ENCODE measurements around the gene ZHX3. TPM values are rescaled to one million over a fixed set of nuclear protein-coding genes. Genes with fewer than 3 reads are reported as not detected.
A peak's percentile ranks its signal among the peaks of the same experiment; 100 is the strongest.

Gene ZHX3
- total and polyA plus RNA-seq, 10 of the 15 experiments (the other 5 are each of a cell fraction or from before 2014, with no cell fraction given): 1.3 to 14.0 (median 5.0) TPM

DNA sequence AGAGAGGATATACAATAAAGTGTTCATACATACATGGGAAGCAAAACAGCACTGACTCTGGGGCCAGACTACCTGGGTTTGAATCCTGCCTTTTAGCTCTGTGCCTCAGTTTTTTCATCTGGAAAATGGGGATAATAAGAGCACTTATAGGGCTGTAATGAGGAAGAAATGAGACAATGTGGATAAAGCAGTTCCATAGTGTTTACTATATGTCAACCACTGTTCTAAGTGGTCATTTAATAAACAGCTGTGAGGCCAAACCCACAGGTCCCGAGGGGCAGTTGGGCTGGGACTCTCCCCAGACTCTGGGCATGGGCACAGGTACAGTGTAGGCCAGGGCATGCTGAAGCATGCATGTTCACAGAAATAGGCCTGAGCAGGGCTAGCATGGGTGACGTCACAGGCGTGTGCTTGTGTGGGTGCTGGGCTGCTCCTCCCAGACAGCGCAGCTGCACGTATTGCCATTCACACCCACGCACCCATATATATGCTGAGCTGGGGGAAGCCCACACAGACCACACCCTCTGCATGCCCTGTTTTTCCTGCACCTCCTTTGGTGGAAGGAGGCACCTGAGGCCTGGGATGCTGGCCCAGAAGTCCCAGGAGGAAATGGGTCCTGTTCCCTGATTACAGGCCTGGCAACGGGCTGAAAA, 183.7 kb downstream of the ZHX3 start (continued):
- TF ChIP-seq MEF2A (IDR thresholded peaks at IDR 0.05; ENCODE audit: insufficient read depth, low read depth, low read length) (peak; percentile 53; the same call in 1 of the 2 replicates), FOXM1 (IDR thresholded peaks at IDR 0.05; ENCODE audit: low read depth, low read length) (no peak), ZNF274 (IDR thresholded peaks at IDR 0.05; ENCODE audit: insufficient read depth, insufficient read length) (no peak), CREB1 (IDR thresholded peaks at IDR 0.05; ENCODE audit: low read depth) (peak; percentile 95), CBX3 (IDR thresholded peaks at IDR 0.05; ENCODE audit: borderline replicate concordance, low read depth) (no peak), SMAD1 (IDR thresholded peaks at IDR 0.05; ENCODE audit: low read depth, partially characterized antibody) (no peak), GATAD2B (conservative IDR thresholded peaks at IDR 0.05; ENCODE audit: low read depth) (peak; percentile 89), MYC (IDR thresholded peaks at IDR 0.05; ENCODE audit: insufficient read depth, insufficient read length, insufficient replicate concordance, low read length, severe bottlenecking) (no peak), SIX5 (IDR thresholded peaks at IDR 0.05; ENCODE audit: low read depth, low read length, severe bottlenecking) (no peak), SUZ12 (IDR thresholded peaks at IDR 0.05; ENCODE audit: unreplicated experiment) (no peak)
- TF ChIP-seq, protein P1, sequence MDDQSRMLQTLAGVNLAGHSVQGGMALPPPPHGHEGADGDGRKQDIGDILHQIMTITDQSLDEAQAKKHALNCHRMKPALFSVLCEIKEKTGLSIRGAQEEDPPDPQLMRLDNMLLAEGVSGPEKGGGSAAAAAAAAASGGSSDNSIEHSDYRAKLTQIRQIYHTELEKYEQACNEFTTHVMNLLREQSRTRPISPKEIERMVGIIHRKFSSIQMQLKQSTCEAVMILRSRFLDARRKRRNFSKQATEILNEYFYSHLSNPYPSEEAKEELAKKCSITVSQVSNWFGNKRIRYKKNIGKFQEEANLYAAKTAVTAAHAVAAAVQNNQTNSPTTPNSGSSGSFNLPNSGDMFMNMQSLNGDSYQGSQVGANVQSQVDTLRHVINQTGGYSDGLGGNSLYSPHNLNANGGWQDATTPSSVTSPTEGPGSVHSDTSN (IDR thresholded peaks at IDR 0.05; ENCODE audit: insufficient replicate concordance, low read depth, low read length): no peak
- TF ChIP-seq, protein P2, sequence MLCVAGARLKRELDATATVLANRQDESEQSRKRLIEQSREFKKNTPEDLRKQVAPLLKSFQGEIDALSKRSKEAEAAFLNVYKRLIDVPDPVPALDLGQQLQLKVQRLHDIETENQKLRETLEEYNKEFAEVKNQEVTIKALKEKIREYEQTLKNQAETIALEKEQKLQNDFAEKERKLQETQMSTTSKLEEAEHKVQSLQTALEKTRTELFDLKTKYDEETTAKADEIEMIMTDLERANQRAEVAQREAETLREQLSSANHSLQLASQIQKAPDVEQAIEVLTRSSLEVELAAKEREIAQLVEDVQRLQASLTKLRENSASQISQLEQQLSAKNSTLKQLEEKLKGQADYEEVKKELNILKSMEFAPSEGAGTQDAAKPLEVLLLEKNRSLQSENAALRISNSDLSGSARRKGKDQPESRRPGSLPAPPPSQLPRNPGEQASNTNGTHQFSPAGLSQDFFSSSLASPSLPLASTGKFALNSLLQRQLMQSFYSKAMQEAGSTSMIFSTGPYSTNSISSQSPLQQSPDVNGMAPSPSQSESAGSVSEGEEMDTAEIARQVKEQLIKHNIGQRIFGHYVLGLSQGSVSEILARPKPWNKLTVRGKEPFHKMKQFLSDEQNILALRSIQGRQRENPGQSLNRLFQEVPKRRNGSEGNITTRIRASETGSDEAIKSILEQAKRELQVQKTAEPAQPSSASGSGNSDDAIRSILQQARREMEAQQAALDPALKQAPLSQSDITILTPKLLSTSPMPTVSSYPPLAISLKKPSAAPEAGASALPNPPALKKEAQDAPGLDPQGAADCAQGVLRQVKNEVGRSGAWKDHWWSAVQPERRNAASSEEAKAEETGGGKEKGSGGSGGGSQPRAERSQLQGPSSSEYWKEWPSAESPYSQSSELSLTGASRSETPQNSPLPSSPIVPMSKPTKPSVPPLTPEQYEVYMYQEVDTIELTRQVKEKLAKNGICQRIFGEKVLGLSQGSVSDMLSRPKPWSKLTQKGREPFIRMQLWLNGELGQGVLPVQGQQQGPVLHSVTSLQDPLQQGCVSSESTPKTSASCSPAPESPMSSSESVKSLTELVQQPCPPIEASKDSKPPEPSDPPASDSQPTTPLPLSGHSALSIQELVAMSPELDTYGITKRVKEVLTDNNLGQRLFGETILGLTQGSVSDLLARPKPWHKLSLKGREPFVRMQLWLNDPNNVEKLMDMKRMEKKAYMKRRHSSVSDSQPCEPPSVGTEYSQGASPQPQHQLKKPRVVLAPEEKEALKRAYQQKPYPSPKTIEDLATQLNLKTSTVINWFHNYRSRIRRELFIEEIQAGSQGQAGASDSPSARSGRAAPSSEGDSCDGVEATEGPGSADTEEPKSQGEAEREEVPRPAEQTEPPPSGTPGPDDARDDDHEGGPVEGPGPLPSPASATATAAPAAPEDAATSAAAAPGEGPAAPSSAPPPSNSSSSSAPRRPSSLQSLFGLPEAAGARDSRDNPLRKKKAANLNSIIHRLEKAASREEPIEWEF (IDR thresholded peaks at IDR 0.05; ENCODE audit: insufficient replicate concordance, low read depth, low read length): peak; percentile 36
- TF ChIP-seq, protein P3, sequence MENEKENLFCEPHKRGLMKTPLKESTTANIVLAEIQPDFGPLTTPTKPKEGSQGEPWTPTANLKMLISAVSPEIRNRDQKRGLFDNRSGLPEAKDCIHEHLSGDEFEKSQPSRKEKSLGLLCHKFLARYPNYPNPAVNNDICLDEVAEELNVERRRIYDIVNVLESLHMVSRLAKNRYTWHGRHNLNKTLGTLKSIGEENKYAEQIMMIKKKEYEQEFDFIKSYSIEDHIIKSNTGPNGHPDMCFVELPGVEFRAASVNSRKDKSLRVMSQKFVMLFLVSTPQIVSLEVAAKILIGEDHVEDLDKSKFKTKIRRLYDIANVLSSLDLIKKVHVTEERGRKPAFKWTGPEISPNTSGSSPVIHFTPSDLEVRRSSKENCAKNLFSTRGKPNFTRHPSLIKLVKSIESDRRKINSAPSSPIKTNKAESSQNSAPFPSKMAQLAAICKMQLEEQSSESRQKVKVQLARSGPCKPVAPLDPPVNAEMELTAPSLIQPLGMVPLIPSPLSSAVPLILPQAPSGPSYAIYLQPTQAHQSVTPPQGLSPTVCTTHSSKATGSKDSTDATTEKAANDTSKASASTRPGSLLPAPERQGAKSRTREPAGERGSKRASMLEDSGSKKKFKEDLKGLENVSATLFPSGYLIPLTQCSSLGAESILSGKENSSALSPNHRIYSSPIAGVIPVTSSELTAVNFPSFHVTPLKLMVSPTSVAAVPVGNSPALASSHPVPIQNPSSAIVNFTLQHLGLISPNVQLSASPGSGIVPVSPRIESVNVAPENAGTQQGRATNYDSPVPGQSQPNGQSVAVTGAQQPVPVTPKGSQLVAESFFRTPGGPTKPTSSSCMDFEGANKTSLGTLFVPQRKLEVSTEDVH (IDR thresholded peaks at IDR 0.05; ENCODE audit: low read depth, partially characterized antibody): no peak
- TF ChIP-seq, protein P4, sequence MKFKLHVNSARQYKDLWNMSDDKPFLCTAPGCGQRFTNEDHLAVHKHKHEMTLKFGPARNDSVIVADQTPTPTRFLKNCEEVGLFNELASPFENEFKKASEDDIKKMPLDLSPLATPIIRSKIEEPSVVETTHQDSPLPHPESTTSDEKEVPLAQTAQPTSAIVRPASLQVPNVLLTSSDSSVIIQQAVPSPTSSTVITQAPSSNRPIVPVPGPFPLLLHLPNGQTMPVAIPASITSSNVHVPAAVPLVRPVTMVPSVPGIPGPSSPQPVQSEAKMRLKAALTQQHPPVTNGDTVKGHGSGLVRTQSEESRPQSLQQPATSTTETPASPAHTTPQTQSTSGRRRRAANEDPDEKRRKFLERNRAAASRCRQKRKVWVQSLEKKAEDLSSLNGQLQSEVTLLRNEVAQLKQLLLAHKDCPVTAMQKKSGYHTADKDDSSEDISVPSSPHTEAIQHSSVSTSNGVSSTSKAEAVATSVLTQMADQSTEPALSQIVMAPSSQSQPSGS (IDR thresholded peaks at IDR 0.05; ENCODE audit: low read length): peak; percentile 88
